HUES64 (cell line): ENCODE results near the gene PLCG2.
"Not testable (repeated sequence)": the region's sequence is repeated elsewhere in the genome, so short reads cannot be mapped to it uniquely, and the experiment has no call there.

ENCODE experiments used
- H3K27ac ChIP-seq: 2 replicates; pipeline ENCODE4 v1.7.0; 2013; ENCODE audit warnings: low read depth, low read length, inconsistent platforms
- H3K27me3 ChIP-seq: 2 replicates; pipeline ENCODE4 v1.6.1; 2013; ENCODE audit warnings: mild to moderate bottlenecking, low read length; ENCODE audit not compliant: insufficient read depth
- H3K36me3 ChIP-seq: 2 replicates; pipeline ENCODE4 v1.6.1; 2013; ENCODE audit warnings: mild to moderate bottlenecking, low read length; ENCODE audit not compliant: insufficient read depth
- H3K4me1 ChIP-seq: 2 replicates; pipeline ENCODE4 v1.6.1; 2013; ENCODE audit warnings: mild to moderate bottlenecking, low read length, moderate library complexity; ENCODE audit not compliant: insufficient read depth
- H3K4me3 ChIP-seq: 2 replicates; pipeline ENCODE4 v1.5.1; 2013; ENCODE audit warnings: mild to moderate bottlenecking, low read length, moderate library complexity
- H3K9ac ChIP-seq: 2 replicates; pipeline ENCODE4 v1.6.1; 2013; ENCODE audit warnings: mild to moderate bottlenecking, low read depth, low read length
- H3K9me3 ChIP-seq: 2 replicates; pipeline ENCODE4 v1.6.1; 2013; ENCODE audit warnings: low read depth, low read length; ENCODE audit not compliant: insufficient read depth
- WGBS: fragments of 150-250, 120-280 bp; methylation state at CpG from one replicate; pipeline ENCODE4 v1.1.7; 2013; ENCODE audit warnings: missing lambda C conversion rate; 5-methylcytosine and 5-hydroxymethylcytosine counted together

Gene PLCG2

DNA sequence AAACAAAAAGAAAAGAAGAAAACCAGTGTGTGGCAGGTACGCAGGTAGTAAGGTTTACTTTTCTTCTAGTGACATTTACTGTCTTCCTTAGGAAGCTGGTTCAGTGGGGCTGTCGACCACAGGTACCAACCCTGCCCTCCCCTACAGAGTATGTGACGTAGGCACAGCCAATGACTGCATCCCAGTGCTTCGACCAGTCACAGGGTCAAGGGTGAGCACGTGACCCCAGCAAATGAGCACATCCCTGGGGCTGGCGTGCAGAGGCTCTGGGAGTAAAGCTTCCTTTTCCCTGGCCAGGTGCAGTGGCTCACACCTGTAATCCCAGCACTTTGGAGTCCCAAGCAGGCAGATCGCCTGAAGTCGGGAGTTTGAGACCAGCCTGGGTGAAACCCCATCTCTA lies 38.9 kb upstream of the PLCG2 start:
- H3K9me3 ChIP-seq, result no peaks in the 10 kb centered on the region
- 84% methylated on average over 8 of the region's 8 CpGs for WGBS
- H3K27ac ChIP-seq, result no peak overlapping the region
- H3K36me3 ChIP-seq, result no peaks in the 10 kb centered on the region
- H3K9ac ChIP-seq, result no peak overlapping the region
- no peak overlapping the region for H3K4me3 ChIP-seq
- peaks cover 4% of the 10 kb centered on the region; the same call in 1 of the 2 replicates for H3K4me1 ChIP-seq
- no peaks in the 10 kb centered on the region for H3K27me3 ChIP-seq

DNA sequence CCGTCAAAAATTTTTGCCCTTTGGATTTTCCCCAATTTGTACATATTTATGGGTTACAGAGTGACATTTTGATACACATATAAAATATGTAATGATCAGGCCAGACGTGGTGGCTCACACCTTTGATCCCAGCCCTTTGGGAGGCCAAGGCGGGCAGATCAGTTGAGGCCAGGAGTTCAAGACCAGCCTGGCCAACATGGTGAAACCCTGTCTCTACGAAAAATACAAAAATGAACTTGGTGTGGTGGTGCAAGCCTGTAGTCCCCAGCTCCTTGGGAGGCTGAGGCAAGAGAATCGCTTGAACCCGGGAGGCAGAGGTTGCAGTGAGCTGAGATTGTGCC lies 37.7 kb upstream of the PLCG2 start:
- not testable (repeated sequence) for H3K4me3 ChIP-seq, H3K27ac ChIP-seq, H3K27me3 ChIP-seq, H3K9me3 ChIP-seq, H3K9ac ChIP-seq, H3K36me3 ChIP-seq, H3K4me1 ChIP-seq
- WGBS, result 94% methylated on average over 5 of the region's 6 CpGs

GRCh38 chr16:81744385-81744784 lies 34.7 kb upstream of the PLCG2 start:
- H3K27ac ChIP-seq, result no peak overlapping the region
- no peaks in the 10 kb centered on the region for H3K36me3 ChIP-seq
- peaks cover 6% of the 10 kb centered on the region for H3K4me1 ChIP-seq
- 85% methylated on average over 4 of the region's 4 CpGs for WGBS
- no peaks in the 10 kb centered on the region for H3K27me3 ChIP-seq
- no peak overlapping the region for H3K4me3 ChIP-seq
- no peak overlapping the region for H3K9ac ChIP-seq
- no peaks in the 10 kb centered on the region for H3K9me3 ChIP-seq

GRCh38 chr16:81744911-81745310 lies 34.2 kb upstream of the PLCG2 start:
- Histone ChIP-seq H3K4me3 (no peak overlapping the region), H3K27ac (no peak overlapping the region), H3K9ac (no peak overlapping the region), H3K36me3 (no peaks in the 10 kb centered on the region), H3K4me1 (peaks cover 6% of the 10 kb centered on the region), H3K9me3 (no peaks in the 10 kb centered on the region), H3K27me3 (no peaks in the 10 kb centered on the region)
- WGBS, result 85% methylated on average over 4 of the region's 4 CpGs

- no peak overlapping the region for H3K27ac ChIP-seq
- peaks cover 6% of the 10 kb centered on the region for H3K4me1 ChIP-seq
- 43% methylated on average over 30 of the region's 33 CpGs for WGBS
- no peaks in the 10 kb centered on the region for H3K36me3 ChIP-seq
- H3K27me3 ChIP-seq, result no peaks in the 10 kb centered on the region
- no peak overlapping the region for H3K9ac ChIP-seq
- H3K4me3 ChIP-seq, result peak overlapping the region; percentile 44
- no peaks in the 10 kb centered on the region for H3K9me3 ChIP-seq
Observed at GRCh38 chr16:81745704-81746558, 33.2 kb upstream of the PLCG2 start.

DNA sequence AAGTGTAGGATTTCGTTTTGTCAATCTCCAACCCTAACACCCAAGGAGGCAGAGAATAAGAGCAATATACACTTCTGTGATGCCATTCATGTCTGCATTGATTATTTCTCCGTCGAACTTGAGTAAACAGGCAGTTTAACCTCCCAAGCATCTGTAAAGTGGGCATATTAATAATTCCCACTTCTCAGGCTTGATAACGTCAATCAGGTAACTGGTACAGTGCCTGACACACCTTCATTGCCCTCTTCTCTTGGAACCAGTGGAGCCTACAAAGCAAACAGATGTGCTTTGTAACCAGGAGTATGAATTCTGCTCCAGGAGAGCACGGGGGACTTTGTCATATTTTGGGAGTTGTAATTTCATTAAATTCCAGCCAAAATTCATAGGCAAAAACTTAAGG lies 32.5 kb upstream of the PLCG2 start:
- 68% methylated on average over 4 of the region's 5 CpGs for WGBS
- Histone ChIP-seq H3K4me1 (peaks cover 6% of the 10 kb centered on the region), H3K4me3 (peak overlapping the region; percentile 44; the same call in 1 of the 2 replicates), H3K27ac (no peak overlapping the region), H3K9me3 (no peaks in the 10 kb centered on the region), H3K9ac (no peak overlapping the region), H3K27me3 (no peaks in the 10 kb centered on the region), H3K36me3 (no peaks in the 10 kb centered on the region)

GRCh38 chr16:81748476-81749198 lies 30.5 kb upstream of the PLCG2 start:
- Histone ChIP-seq H3K4me3 (no peak overlapping the region), H3K27me3 (no peaks in the 10 kb centered on the region), H3K4me1 (peaks cover 6% of the 10 kb centered on the region), H3K36me3 (no peaks in the 10 kb centered on the region), H3K9me3 (no peaks in the 10 kb centered on the region), H3K27ac (no peak overlapping the region), H3K9ac (no peak overlapping the region)
- 62% methylated on average over 6 of the region's 7 CpGs for WGBS

- Histone ChIP-seq H3K4me3 (no peak overlapping the region), H3K4me1 (peaks cover 6% of the 10 kb centered on the region), H3K36me3 (no peaks in the 10 kb centered on the region), H3K9me3 (no peaks in the 10 kb centered on the region), H3K27me3 (no peaks in the 10 kb centered on the region), H3K9ac (no peak overlapping the region), H3K27ac (no peak overlapping the region)
- 67% methylated on average over 13 of the region's 13 CpGs for WGBS
Observed at GRCh38 chr16:81752225-81752875, 26.7 kb upstream of the PLCG2 start.

- peaks cover 6% of the 10 kb centered on the region for H3K4me1 ChIP-seq
- no peak overlapping the region for H3K9ac ChIP-seq
- H3K27ac ChIP-seq, result no peak overlapping the region
- no peaks in the 10 kb centered on the region for H3K27me3 ChIP-seq
- WGBS, result 91% methylated on average over 7 of the region's 7 CpGs
- no peaks in the 10 kb centered on the region for H3K9me3 ChIP-seq
- no peak overlapping the region for H3K4me3 ChIP-seq
- no peaks in the 10 kb centered on the region for H3K36me3 ChIP-seq
Observed at GRCh38 chr16:81752876-81753227, 26.2 kb upstream of the PLCG2 start.

DNA sequence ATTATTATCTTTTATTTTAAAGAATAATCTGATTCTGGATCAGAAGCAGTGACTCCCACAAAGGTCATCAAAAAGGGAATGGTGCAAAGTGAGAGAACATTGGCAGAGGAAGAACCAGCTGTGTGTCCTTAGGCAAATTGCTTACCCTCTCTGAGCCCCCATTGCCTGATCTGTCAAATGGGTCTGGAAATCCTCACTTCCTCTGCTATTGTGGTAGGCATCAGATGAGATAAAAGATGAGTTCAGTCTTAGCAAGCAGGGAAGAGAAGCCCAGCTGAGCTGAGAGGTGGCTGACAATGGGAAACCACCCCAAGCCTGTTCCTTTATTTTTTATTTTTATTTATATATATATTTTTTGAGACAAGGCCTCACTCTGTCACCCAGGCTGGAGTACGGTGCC lies 24.2 kb upstream of the PLCG2 start:
- no peaks in the 10 kb centered on the region for H3K36me3 ChIP-seq
- H3K4me3 ChIP-seq, result no peak overlapping the region
- H3K27me3 ChIP-seq, result no peaks in the 10 kb centered on the region
- H3K9me3 ChIP-seq, result no peaks in the 10 kb centered on the region
- 95% methylated on average over 1 of the region's 1 CpG for WGBS
- H3K9ac ChIP-seq, result no peak overlapping the region
- no peak overlapping the region for H3K27ac ChIP-seq
- no peaks in the 10 kb centered on the region for H3K4me1 ChIP-seq

GRCh38 chr16:81755915-81756614 lies 23.0 kb upstream of the PLCG2 start:
- no peaks in the 10 kb centered on the region for H3K27me3 ChIP-seq
- no peaks in the 10 kb centered on the region for H3K36me3 ChIP-seq
- no peaks in the 10 kb centered on the region for H3K4me1 ChIP-seq
- H3K9me3 ChIP-seq, result no peaks in the 10 kb centered on the region
- H3K9ac ChIP-seq, result no peak overlapping the region
- WGBS, result 90% methylated on average over 13 of the region's 13 CpGs
- H3K27ac ChIP-seq, result no peak overlapping the region
- H3K4me3 ChIP-seq, result no peak overlapping the region
